WTC11 (cell line): ENCODE measurements around the gene TMEM31. TPM values are rescaled to one million over a fixed set of nuclear protein-coding genes. Genes with fewer than 3 reads are reported as not detected.

Source experiments
- ATAC-seq: fragments of 200-7000 bp; cut with Tn5 transposase; 2 replicates; pipeline ENCODE4 v1.10.0; 2021; ENCODE audit warnings: mild to moderate bottlenecking, moderate library complexity
- CTCF ChIA-PET: fragments of 300-600 bp; sonication (Branson Sonifier 250); formaldehyde crosslinking; loops from one replicate; lab custom pipeline; 2021; ENCODE audit warnings: antibody characterized with exemption; lab: Charles Lee
- POLR2A ChIA-PET: fragments of 350-600 bp; sonication (Branson Sonifier 250); formaldehyde crosslinking; loops from one replicate; lab custom pipeline; 2021; ENCODE audit warnings: antibody characterized with exemption; lab: Charles Lee
- DNase-seq: peaks from one replicate; pipeline ENCODE4 v3.0.0; 2021; ENCODE audit warnings: low spot score
- H3K27ac Mint-ChIP-seq: 2 replicates; pipeline ENCODE4 v1.8.0; 2021; ENCODE audit warnings: mixed read lengths
- H3K27me3 Mint-ChIP-seq: 2 replicates; pipeline ENCODE4 v1.8.0; 2021; ENCODE audit warnings: low read depth, mild to moderate bottlenecking, moderate library complexity, mixed read lengths
- H3K36me3 Mint-ChIP-seq: 2 replicates; pipeline ENCODE4 v1.8.0; 2021; ENCODE audit warnings: mixed read lengths
- H3K4me1 Mint-ChIP-seq: 2 replicates; pipeline ENCODE4 v1.8.0; 2022; ENCODE audit warnings: mixed read lengths
- H3K4me3 Mint-ChIP-seq: 2 replicates; pipeline ENCODE4 v1.8.0; 2021; ENCODE audit warnings: mild to moderate bottlenecking, moderate library complexity, mixed read lengths
- H3K9me3 Mint-ChIP-seq: 2 replicates; pipeline ENCODE4 v1.8.0; 2021; ENCODE audit warnings: mixed read lengths
- AR ChIP-seq: fragments of 250-450 bp; sonication (Bioruptor Pico); IDR thresholded peaks from 2 replicates; pipeline ENCODE4 v1.9.0; 2021; ENCODE audit warnings: mild to moderate bottlenecking
- CBFB ChIP-seq: sonication (generic); formaldehyde crosslinking; IDR thresholded peaks from 2 replicates; pipeline ENCODE4 v1.8.1; 2022; ENCODE audit warnings: mild to moderate bottlenecking, low read depth, missing genetic modification reagents
- CDX4 ChIP-seq: fragments of 250-450 bp; sonication (Bioruptor Pico); IDR thresholded peaks from 2 replicates; pipeline ENCODE4 v1.9.0; 2021; ENCODE audit warnings: moderate library complexity, mild to moderate bottlenecking, inconsistent platforms, borderline replicate concordance
- CREB1 ChIP-seq: sonication (generic); formaldehyde crosslinking; IDR thresholded peaks from 2 replicates; pipeline ENCODE4 v1.8.0; 2023; ENCODE audit warnings: mild to moderate bottlenecking, missing genetic modification reagents
- E2F4 ChIP-seq: sonication (generic); formaldehyde crosslinking; IDR thresholded peaks from 2 replicates; pipeline ENCODE4 v1.8.1; 2022; ENCODE audit warnings: low read depth, mild to moderate bottlenecking, moderate library complexity, missing genetic modification reagents, borderline replicate concordance
- ETV6 ChIP-seq: sonication (generic); formaldehyde crosslinking; IDR thresholded peaks from 2 replicates; pipeline ENCODE4 v1.8.1; 2022; ENCODE audit warnings: mild to moderate bottlenecking, missing genetic modification reagents
- FOXP4 ChIP-seq: sonication (generic); formaldehyde crosslinking; IDR thresholded peaks from 2 replicates; pipeline ENCODE4 v1.8.0; 2022; ENCODE audit warnings: mild to moderate bottlenecking, missing genetic modification reagents
- GRHL2 ChIP-seq: fragments of 250-450 bp; sonication (Bioruptor Pico); IDR thresholded peaks from 2 replicates; pipeline ENCODE4 v1.8.0; 2022; ENCODE audit warnings: mild to moderate bottlenecking, moderate library complexity; ENCODE audit not compliant: insufficient replicate concordance, severe bottlenecking
- HMGXB4 ChIP-seq: sonication (generic); formaldehyde crosslinking; IDR thresholded peaks from 2 replicates; pipeline ENCODE4 v1.8.1; 2023; ENCODE audit warnings: mild to moderate bottlenecking, moderate library complexity, missing genetic modification reagents
- NFE2L1 ChIP-seq: sonication (generic); formaldehyde crosslinking; IDR thresholded peaks from 2 replicates; pipeline ENCODE4 v1.8.1; 2023; ENCODE audit warnings: missing genetic modification reagents
- ZNF219 ChIP-seq: sonication (generic); formaldehyde crosslinking; IDR thresholded peaks from 2 replicates; pipeline ENCODE4 v1.8.0; 2023; ENCODE audit warnings: missing genetic modification reagents, mild to moderate bottlenecking, borderline replicate concordance
- ZNF263 ChIP-seq: sonication (generic); formaldehyde crosslinking; IDR thresholded peaks from 2 replicates; pipeline ENCODE4 v1.8.1; 2022; ENCODE audit warnings: low read depth, mild to moderate bottlenecking, moderate library complexity, missing genetic modification reagents
- ZNF281 ChIP-seq: sonication (generic); formaldehyde crosslinking; IDR thresholded peaks from 2 replicates; pipeline ENCODE4 v1.8.0; 2023; ENCODE audit warnings: mild to moderate bottlenecking, missing genetic modification reagents
- ZNF317 ChIP-seq: sonication (generic); formaldehyde crosslinking; IDR thresholded peaks from 2 replicates; pipeline ENCODE4 v1.8.1; 2023; ENCODE audit warnings: low read depth, mild to moderate bottlenecking, moderate library complexity, missing genetic modification reagents, borderline replicate concordance
- total RNA-seq: library from RNA; stranded (reverse); gene quantifications from 3 replicates; pipeline ENCODE4 v1.2.3, GENCODE V29; 2021

The TMEM31 gene
- total RNA-seq, 1 experiment from 2014 or later: 0.24 TPM

- H3K4me1 Mint-ChIP-seq: peaks cover 22% of the 10 kb centered on the region
- POLR2A ChIA-PET: no interaction called here
- ATAC-seq (0 out of 2 replicates have a peak, but pooled peaks have one; percentile 43), DNase-seq (no peak)
- peaks cover 7% of the 10 kb centered on the region; the same call in 1 of the 2 replicates for H3K9me3 Mint-ChIP-seq
- peak overlapping the region; percentile 57; the same call in 1 of the 2 replicates for H3K27ac Mint-ChIP-seq
- H3K36me3 Mint-ChIP-seq: peaks cover 2% of the 10 kb centered on the region; the same call in 1 of the 2 replicates
- CTCF ChIA-PET: interaction anchor here (0.6 kb wide), 1 partner anchor 21 kb away, joined by 3 read pairs; no protein-coding TSS in a partner anchor
- H3K27me3 Mint-ChIP-seq: no peaks in the 10 kb centered on the region; the same call in none of the 2 replicates
- no peak overlapping the region for H3K4me3 Mint-ChIP-seq
- TF ChIP-seq NFE2L1 (CRISPR knock-in tag): no peak
- no peak for TF ChIP-seq FOXP4 (CRISPR knock-in tag)
- no peak for TF ChIP-seq GRHL2
- TF ChIP-seq ZNF219: no peak
- no peak for TF ChIP-seq CBFB (CRISPR knock-in tag)
Measured at GRCh38 chrX:103697687-103698086, 13.0 kb upstream of the TMEM31 start.

GRCh38 chrX:103699243-103699642 lies 11.5 kb upstream of the TMEM31 start:
- Mint-ChIP-seq H3K4me1 (peaks cover 22% of the 10 kb centered on the region), H3K36me3 (peaks cover 2% of the 10 kb centered on the region; the same call in 1 of the 2 replicates), H3K4me3 (no peak overlapping the region), H3K27me3 (peaks cover 7% of the 10 kb centered on the region), H3K9me3 (peaks cover 7% of the 10 kb centered on the region; the same call in 1 of the 2 replicates), H3K27ac (no peak overlapping the region)
- CTCF ChIA-PET: no interaction called here
- no peak for DNase-seq
- no peak for ATAC-seq
- no peak for TF ChIP-seq E2F4 (CRISPR knock-in tag)
- no peak for TF ChIP-seq ZNF281 (CRISPR knock-in tag)
- no peak for TF ChIP-seq ETV6 (CRISPR knock-in tag)
- POLR2A ChIA-PET: no interaction called here

GRCh38 chrX:103704863-103705262 lies 5.8 kb upstream of the TMEM31 start:
- CTCF ChIA-PET: no interaction called here
- POLR2A ChIA-PET: no interaction called here
- TF ChIP-seq ZNF281 (CRISPR knock-in tag) (no peak), ZNF263 (no peak), CDX4 (CRISPR knock-in tag) (no peak), NFE2L1 (CRISPR knock-in tag) (no peak), CREB1 (no peak), ZNF317 (CRISPR knock-in tag) (no peak), HMGXB4 (CRISPR knock-in tag) (no peak), AR (CRISPR knock-in tag) (no peak)

More at GRCh38 chrX:103704863-103705262, 5.8 kb upstream of the TMEM31 start:
- Mint-ChIP-seq H3K4me1 (peaks cover 4% of the 10 kb centered on the region; the same call in 1 of the 2 replicates), H3K36me3 (peaks cover under 1% of the 10 kb centered on the region; the same call in 1 of the 2 replicates), H3K27ac (no peak overlapping the region), H3K4me3 (no peak overlapping the region), H3K9me3 (peaks cover 5% of the 10 kb centered on the region; the same call in 1 of the 2 replicates), H3K27me3 (peaks cover 22% of the 10 kb centered on the region)
- ATAC-seq (no peak), DNase-seq (no peak)
